Measurements from ENCODE around the gene POP7. TPM values are rescaled to one million over a fixed set of nuclear protein-coding genes. Genes with fewer than 3 reads are reported as not detected.

The POP7 gene
- total RNA-seq, 1 donor from 2014 or later = 45.4 TPM

DNA sequence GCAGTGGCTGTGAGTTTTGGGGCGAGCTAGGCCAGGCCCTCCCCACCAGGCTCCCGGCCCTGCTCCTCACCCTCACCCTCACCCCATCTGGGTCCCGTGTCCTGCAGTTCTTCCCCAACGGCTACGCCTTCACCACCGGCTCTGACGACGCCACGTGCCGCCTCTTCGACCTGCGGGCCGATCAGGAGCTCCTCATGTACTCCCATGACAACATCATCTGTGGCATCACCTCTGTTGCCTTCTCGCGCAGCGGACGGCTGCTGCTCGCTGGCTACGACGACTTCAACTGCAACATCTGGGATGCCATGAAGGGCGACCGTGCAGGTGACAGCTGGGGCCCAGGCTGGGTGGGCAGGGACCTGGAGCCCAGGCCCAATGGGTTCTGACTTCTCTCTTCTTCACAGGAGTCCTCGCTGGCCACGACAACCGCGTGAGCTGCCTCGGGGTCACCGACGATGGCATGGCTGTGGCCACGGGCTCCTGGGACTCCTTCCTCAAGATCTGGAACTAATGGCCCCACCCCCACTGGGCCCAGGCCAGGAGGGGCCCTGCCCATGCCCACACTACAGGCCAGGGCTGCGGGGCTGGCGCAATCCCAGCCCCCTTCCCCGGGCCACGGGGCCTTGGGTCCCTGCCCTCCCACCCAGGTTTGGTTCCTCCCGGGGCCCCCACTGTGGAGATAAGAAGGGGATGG lies 27.5 kb upstream of the POP7 start:
- intact Hi-C loops (cut with micrococcal nuclease) = no loop called here

DNA sequence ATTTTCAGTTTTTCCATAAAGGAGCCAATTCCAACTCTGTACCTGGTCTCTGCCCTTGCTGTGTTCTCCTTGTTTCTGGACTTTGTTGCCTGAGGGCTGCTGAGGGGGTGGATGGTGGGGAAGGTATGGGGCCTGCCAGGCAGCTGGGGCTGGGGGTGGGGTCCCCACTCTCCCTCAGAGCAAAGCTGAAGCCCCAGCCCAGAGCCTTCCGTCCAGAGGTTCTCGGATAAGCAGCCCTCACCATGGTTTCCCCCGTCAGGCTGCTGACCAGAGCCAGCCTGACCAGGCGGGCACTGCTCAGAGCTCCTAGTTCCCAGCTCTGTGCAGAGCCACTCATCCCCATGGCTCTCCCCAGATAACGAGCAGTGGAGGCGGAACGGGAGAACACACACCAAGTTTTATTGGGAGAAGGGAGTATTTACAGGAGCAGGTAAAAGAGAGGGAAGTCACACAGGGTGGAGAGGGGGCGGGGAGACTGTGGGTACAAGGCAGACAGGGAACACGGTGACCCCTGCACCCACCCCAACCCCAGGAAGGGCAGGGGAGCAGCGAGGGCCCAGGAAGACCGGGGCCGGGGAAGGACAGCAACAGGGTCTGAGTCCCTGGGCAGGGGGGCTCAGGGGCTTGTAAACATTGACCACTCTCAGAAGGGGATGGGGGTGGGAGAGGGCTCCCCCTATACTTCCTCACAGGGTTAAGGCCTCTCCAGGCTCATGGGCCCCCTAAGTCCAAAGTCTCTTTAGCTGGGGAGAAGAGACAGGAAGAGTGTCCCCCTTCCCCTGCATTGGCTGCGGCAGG lies 26.6 kb upstream of the POP7 start:
- intact Hi-C loops (cut with micrococcal nuclease) = no loop called here

GRCh38 chr7:100679927-100680575 lies 25.9 kb upstream of the POP7 start:
- intact Hi-C loops (cut with micrococcal nuclease) = no loop called here

DNA sequence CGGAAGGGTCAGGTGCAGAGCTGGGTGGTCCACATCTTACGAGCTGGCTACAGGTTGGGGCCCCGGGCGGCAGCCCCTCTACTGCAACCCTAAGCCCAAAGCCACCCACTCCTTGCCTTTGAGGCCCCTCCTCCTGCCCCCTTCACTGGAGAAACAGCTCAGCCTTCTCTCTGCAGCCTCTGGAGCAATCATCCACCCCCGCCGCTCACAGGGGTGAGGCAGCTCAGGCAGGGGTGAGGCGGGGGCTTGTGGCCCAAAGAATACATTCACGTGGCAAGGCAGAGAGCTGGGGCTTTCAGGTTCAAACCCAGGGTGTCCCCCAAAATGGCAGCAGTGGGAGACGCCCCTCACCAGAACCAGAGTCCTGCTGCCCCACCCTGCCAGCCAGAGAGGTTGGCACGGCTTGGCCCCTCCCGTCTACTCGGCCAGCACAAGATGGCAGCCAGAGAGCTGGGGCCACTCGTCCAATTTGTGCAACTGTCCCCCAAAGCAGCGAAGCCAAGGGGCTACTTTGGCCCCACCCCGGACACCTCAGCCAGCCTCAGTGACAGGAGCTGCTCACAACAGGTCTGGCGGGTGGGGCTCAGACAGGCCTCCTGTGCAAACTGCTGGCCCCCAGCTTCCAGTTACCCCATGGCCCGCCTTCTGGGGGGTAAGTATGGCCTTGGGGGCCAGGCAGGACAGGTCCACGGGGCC lies 25.2 kb upstream of the POP7 start:
- intact Hi-C loops (cut with micrococcal nuclease) = no loop called here

DNA sequence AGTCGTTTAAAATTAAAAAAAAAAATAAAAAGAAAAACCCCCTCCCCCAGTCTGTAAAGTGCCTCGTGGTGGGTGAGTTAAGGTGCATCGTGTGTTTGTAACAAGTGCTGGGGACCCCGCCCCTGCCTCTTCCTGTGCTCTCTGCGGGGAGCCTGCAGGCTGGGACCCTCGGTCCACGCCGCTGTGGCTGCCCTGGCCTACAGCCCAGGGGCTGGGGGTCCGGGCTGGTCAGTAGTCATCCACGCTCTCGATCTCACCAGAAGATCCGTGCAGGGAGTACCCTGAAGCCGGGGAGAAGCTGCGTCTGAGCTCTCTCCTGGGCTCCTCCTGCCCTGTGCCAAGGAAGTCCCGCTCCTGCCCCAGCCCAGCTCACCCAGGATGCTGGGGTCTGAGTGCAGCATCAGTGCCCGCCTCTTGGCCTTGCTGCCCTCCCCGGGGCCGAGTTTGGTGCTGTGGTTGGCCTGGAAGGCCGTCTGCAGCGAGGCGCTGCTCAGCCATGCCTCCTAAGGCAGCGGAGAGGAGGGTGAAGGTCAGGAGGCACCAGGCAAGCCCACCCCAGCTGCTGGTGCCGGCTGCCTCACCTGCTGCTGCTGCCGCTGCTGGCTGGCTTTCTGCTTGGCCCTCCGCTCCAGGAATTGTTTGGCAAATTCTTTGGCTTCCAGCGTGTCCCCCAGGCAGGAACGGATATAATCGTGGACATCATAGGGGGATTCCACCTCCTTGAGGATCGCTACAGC lies 24.3 kb upstream of the POP7 start:
- intact Hi-C loops (cut with micrococcal nuclease) = no loop called here

DNA sequence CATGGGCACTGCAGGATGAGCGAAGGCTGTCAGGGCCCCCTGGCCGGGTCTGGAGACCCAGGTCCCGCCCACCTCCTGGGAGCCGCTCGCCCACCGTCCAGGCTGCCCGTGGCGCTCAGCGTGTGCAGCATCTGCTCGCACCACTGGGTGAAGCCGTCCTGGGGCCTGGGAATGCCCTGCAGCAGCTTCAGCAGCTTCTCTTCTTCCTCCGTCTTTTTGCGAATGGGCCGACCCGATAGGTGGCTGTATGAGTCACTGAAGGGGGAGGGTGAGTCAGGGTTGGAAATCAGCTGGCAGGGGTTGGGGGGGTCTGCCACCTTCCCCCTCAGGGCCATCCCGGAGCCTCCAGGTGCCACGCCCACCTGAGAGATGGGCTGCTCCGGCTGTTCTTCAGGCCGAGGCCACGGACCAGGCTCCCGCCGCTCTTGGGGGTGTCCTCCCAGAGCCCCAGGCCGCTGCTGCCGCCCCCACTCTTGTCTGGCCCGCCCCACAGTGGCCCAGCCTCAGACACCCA lies 23.6 kb upstream of the POP7 start:
- intact Hi-C loops (cut with micrococcal nuclease) = no loop called here

DNA sequence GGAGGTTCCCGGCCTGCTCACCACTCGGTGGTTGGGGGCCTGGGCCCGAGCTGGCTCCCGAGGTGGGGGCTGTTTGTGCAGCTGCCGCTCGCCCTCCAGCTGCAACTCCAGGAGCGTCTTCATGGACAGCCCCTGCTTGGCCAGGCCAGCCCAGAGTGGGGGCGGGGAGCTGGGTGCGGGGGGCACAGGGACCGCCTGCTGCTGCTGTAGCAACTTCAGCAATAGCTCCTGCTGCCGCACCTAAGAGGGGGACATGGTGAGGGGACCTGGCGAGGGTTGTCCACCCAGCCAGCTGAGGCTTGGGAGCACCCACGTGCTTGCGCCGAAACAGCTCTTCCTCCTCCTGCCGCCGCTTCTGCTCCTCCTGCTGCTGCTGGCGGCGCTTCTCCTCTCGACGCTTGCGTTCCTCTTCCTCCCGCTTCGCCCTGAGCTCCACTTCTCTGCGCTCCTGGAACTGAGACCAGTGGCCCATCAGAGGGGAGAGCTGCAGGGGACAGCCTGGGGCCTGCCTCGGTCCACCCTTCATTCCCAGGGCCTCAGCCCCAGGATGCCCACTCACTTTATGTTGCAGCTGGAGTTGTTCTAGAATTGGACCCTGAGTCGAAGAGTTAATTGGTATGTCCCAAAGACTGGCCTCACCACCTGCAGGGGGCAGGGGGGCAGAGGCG lies 22.8 kb upstream of the POP7 start:
- intact Hi-C loops (cut with micrococcal nuclease) = no loop called here

- intact Hi-C loops (cut with micrococcal nuclease) = no loop called here
Measured at GRCh38 chr7:100683659-100684533, 22.0 kb upstream of the POP7 start.

DNA sequence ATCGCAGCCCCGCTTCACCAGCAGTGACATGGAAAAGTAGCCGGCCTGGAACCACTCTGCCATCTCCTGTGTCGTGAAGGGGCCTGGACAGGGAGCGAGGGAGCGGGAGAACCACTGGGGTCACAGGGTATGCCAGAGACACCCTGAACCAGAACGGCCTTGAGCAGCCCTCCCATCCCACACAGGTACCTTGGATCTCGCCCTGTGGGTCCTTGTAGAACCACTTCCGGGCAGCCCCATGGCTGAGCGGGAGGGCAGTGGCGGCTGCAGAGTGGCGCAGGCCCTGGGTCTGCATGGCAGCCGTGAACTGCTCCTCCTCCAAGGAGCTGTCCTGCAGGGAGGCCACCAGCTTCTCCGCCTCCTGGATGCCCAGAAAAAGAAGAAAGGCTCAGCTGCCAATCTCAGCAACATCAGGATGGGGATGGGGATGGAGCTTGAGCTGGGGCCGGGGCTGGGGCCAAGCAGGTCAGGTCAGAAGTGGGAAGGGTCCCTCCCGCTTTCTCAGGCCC lies 21.3 kb upstream of the POP7 start:
- intact Hi-C loops (cut with micrococcal nuclease) = no loop called here

DNA sequence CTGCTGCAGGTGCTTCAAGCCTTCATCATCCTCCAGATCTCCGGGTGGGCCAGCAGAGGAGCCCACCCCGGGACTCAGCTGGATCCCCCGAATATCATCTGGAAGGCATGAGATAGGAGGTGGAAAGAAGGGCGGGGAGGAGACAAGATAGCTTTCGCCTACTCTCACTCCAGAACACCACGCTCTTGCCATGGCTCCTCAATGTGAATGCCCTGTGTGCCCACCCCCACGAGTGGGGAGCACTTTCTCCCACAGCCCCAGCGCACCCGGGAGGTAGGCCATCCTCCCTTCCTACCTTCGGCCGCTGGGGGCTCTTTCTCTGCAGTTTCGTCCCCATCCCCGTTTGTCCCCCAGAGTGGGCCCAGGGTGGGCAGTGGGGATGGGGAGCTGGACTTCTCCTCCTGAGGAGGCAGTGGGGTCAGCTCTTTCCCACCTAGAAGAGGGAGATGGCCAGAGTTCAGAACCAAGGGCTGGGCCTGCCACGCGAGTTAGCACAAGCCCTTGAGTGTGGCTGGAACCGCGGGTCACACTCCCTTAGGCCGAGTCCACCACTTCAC lies 20.8 kb upstream of the POP7 start:
- intact Hi-C loops (cut with micrococcal nuclease) = no loop called here

DNA sequence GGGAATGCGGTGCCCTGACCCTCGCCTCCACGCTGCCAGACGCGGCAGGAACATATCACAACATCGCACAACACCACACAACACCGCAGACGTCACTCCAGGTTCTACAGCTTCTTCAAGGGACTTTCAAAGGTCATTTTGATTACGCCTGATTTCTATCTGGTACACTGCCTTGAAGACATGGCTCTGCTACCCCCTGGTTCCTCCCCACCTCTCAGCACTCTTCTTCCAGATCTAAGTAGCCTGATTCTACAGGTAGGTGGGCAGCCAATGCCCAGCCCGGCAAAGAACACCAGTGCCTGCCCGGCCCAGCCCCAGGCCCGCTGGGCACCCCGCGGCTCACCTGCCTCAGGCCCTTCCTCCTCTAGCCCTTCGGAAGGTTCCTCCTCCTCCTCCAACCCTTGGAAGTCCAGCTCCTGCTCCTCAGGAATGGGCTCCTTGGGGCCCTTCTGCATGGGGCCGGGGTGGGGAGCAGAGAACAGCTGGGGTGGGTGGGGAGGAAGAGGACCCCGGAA lies 20.2 kb upstream of the POP7 start:
- intact Hi-C loops (cut with micrococcal nuclease) = no loop called here

- intact Hi-C loops (cut with micrococcal nuclease) = no loop called here
Measured at GRCh38 chr7:100686201-100686821, 19.6 kb upstream of the POP7 start.

- intact Hi-C loops (cut with micrococcal nuclease) = no loop called here
Measured at GRCh38 chr7:100686822-100687211, 19.1 kb upstream of the POP7 start.

- intact Hi-C loops (cut with micrococcal nuclease) = no loop called here
Measured at GRCh38 chr7:100687261-100687660, 18.7 kb upstream of the POP7 start.

GRCh38 chr7:100687751-100688300 lies 18.1 kb upstream of the POP7 start:
- intact Hi-C loops (cut with micrococcal nuclease) = no loop called here

DNA sequence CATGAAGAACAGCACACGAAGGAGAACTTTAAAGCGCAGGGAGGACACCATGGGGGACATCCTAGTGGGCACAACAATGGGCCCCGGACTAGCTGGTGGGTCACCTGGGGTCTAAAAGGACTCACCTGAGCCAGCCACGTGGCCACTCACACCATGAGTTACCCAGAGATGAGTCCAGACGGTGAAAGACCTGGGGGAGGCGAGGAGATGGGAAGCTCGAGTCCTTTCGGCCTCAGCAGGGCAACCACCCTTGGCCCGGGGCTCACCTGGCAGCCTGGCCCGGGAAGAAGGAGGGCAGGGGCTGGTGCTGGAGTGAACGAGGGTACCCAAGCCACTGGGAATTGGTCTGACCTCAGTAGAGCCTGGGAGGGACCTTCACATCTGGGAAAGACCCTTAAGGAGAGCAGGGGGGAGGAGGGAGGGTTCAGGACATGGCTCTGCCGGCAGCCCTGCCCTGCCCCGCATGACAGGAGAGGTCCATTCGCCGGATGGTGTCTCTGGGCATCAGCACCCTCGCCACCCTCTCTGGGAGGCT lies 17.5 kb upstream of the POP7 start:
- intact Hi-C loops (cut with micrococcal nuclease) = no loop called here
